DND-41 (cell line): Measurements from ENCODE around the gene ATP6V1B1.

ENCODE experiments used
- ATAC-seq: fragments of 200-7000 bp; cut with Tn5 transposase; 3 replicates; pipeline ENCODE4 v1.9.1; 2021; ENCODE audit warnings: low read depth; ENCODE audit not compliant: insufficient read depth
- DNase-seq: peaks from one replicate; pipeline ENCODE4 v3.0.0-alpha.2; 2020
- H2AFZ ChIP-seq: 2 replicates; pipeline ENCODE4 v1.6.0; 2012; ENCODE audit warnings: low read depth, low read length
- H3K27ac ChIP-seq: 2 replicates; pipeline ENCODE4 v1.5.1; 2012; ENCODE audit warnings: low read length, inconsistent platforms
- H3K27me3 ChIP-seq: fragments of 200-600 bp; sonication (generic); 2 replicates; pipeline ENCODE4 v1.6.0; 2012; ENCODE audit warnings: low read length, mild to moderate bottlenecking, inconsistent platforms; ENCODE audit not compliant: insufficient read depth, poor library complexity
- H3K36me3 ChIP-seq: 2 replicates; pipeline ENCODE4 v1.5.1; 2012; ENCODE audit warnings: low read length, inconsistent platforms; ENCODE audit not compliant: insufficient read depth
- H3K4me1 ChIP-seq: 2 replicates; pipeline ENCODE4 v1.5.1; 2012; ENCODE audit warnings: mild to moderate bottlenecking, low read length; ENCODE audit not compliant: insufficient read depth
- H3K4me2 ChIP-seq: 2 replicates; pipeline ENCODE4 v1.6.0; 2012; ENCODE audit warnings: mild to moderate bottlenecking, moderate library complexity, low read length, inconsistent platforms; ENCODE audit not compliant: insufficient read depth
- H3K4me3 ChIP-seq, 2 experiments: fragments of 200-600 bp in 1 of 2; shearing (Covaris generic) in 1 of 2; 2 replicates each; pipeline ENCODE4 v1.5.1; 2012 to 2016; ENCODE audit warnings: inconsistent platforms in 2 of 2, low read length in 2 of 2, mild to moderate bottlenecking in 2 of 2, low read depth in 1 of 2, moderate library complexity in 1 of 2
- H3K79me2 ChIP-seq: 2 replicates; pipeline ENCODE4 v1.6.0; 2012; ENCODE audit warnings: low read length, inconsistent platforms; ENCODE audit not compliant: insufficient read depth
- H3K9ac ChIP-seq: 2 replicates; pipeline ENCODE4 v1.6.0; 2012; ENCODE audit warnings: low read depth, mild to moderate bottlenecking, inconsistent platforms, low read length, moderate library complexity
- H3K9me3 ChIP-seq: 2 replicates; pipeline ENCODE4 v1.5.1; 2012; ENCODE audit warnings: low read length, moderate library complexity, mild to moderate bottlenecking, inconsistent platforms; ENCODE audit not compliant: insufficient read depth, severe bottlenecking
- H4K20me1 ChIP-seq: 2 replicates; pipeline ENCODE4 v1.6.0; 2012; ENCODE audit warnings: low read length; ENCODE audit not compliant: insufficient read depth
- CTCF ChIP-seq: IDR thresholded peaks from 2 replicates; pipeline ENCODE4 v1.5.1; 2012; ENCODE audit warnings: borderline replicate concordance, low read length, moderate library complexity, mild to moderate bottlenecking; ENCODE audit not compliant: poor library complexity, severe bottlenecking; ENCODE audit errors: extremely low read depth
- EZH2 ChIP-seq: IDR thresholded peaks from 3 replicates; pipeline ENCODE4 v1.6.1; 2012; ENCODE audit warnings: borderline replicate concordance, low read depth, mild to moderate bottlenecking, moderate library complexity, low read length, inconsistent platforms; ENCODE audit not compliant: severe bottlenecking

Gene ATP6V1B1

GRCh38 chr2:70904371-70905216, 31.1 kb upstream of the ATP6V1B1 start:
- H2AFZ ChIP-seq, result no peak overlapping the region
- H3K27me3 ChIP-seq, result no peaks in the 10 kb centered on the region
- H3K27ac ChIP-seq, result no peak overlapping the region
- DNase-seq (no peak), ATAC-seq (no peak)
- no peak overlapping the region for H3K4me2 ChIP-seq
- no peak overlapping the region for H3K9ac ChIP-seq
- H3K4me3 ChIP-seq, result no peak overlapping the region
- H4K20me1 ChIP-seq, result no peaks in the 10 kb centered on the region
- H3K9me3 ChIP-seq, result no peaks in the 10 kb centered on the region
- H3K4me1 ChIP-seq, result no peaks in the 10 kb centered on the region
- no peaks in the 10 kb centered on the region for H3K79me2 ChIP-seq
- H3K36me3 ChIP-seq, result no peaks in the 10 kb centered on the region
- TF ChIP-seq EZH2, result no peak
- TF ChIP-seq CTCF, result no peak

GRCh38 chr2:70905443-70906421, 30.0 kb upstream of the ATP6V1B1 start:
- TF ChIP-seq EZH2 (no peak), CTCF (no peak)

GRCh38 chr2:70906439-70907005, 29.2 kb upstream of the ATP6V1B1 start:
- no peaks in the 10 kb centered on the region for H3K36me3 ChIP-seq
- TF ChIP-seq EZH2, result no peak
- no peak for TF ChIP-seq CTCF
- H3K4me1 ChIP-seq, result no peaks in the 10 kb centered on the region
- H3K4me3 ChIP-seq, result no peak overlapping the region
- peaks cover 8% of the 10 kb centered on the region for H3K27me3 ChIP-seq
- no peak overlapping the region for H3K27ac ChIP-seq
- DNase-seq, result no peak
- H3K79me2 ChIP-seq, result no peaks in the 10 kb centered on the region
- no peak overlapping the region for H2AFZ ChIP-seq
- no peak for ATAC-seq
- H3K9ac ChIP-seq, result no peak overlapping the region
- H3K4me2 ChIP-seq, result no peak overlapping the region
- no peaks in the 10 kb centered on the region for H4K20me1 ChIP-seq
- H3K9me3 ChIP-seq, result no peaks in the 10 kb centered on the region

More at GRCh38 chr2:70905443-70906421, 30.0 kb upstream of the ATP6V1B1 start:
- Histone ChIP-seq H3K4me1 (no peaks in the 10 kb centered on the region), H3K4me3 (no peak overlapping the region), H3K36me3 (no peaks in the 10 kb centered on the region), H3K4me2 (no peak overlapping the region), H3K79me2 (no peaks in the 10 kb centered on the region), H2AFZ (no peak overlapping the region), H3K27me3 (peaks cover 3% of the 10 kb centered on the region), H3K9ac (no peak overlapping the region), H3K9me3 (no peaks in the 10 kb centered on the region), H4K20me1 (no peaks in the 10 kb centered on the region), H3K27ac (no peak overlapping the region)
- DNase-seq, result no peak
- no peak for ATAC-seq
